ENCODE results near the gene TMEM134. TPM values are rescaled to one million over a fixed set of nuclear protein-coding genes. Genes with fewer than 3 reads are reported as not detected.

Gene TMEM134
- total and polyA plus RNA-seq, 2 donors (not counting 3 experiments of a cell fraction or from before 2014, with no cell fraction given) = 33.4 to 207 TPM

- CTCF ChIA-PET = interaction anchor here (0.9 to 2.7 kb wide), 4 partner anchors 14 to 30 kb away, joined by 3 to 19 read pairs (median 4); partner anchors contain the start of genes PPP1CA and TBC1D10C
- intact Hi-C loops (cut with micrococcal nuclease) = loop anchor here (1.0 to 2.0 kb wide), 2 partner anchors 19 to 43 kb away; no protein-coding TSS in a partner anchor
These were observed 47.5 kb downstream of the TMEM134 start for GRCh38 chr11:67421430-67422031.

More at GRCh38 chr11:67421430-67422031, 47.5 kb downstream of the TMEM134 start:
- Histone ChIP-seq H3K79me2 (ENCODE audit: control insufficient read depth, insufficient read depth, low read length) (no peaks in the 10 kb centered on the region), H3K4me2 (ENCODE audit: insufficient read depth, low read length) (no peak overlapping the region), H2AFZ (ENCODE audit: low read depth, low read length) (peak overlapping the region; percentile 69), H3K27me3 (ENCODE audit: control insufficient read depth in 2 of 2, insufficient read depth in 2 of 2, low read length in 2 of 2) (no peaks in the 10 kb centered on the region), H3K36me3 (ENCODE audit: control insufficient read depth in 2 of 2, extremely low read depth in 1 of 2, insufficient read depth in 2 of 2, low read length in 2 of 2) (no peaks in the 10 kb centered on the region), H3K4me1 (ENCODE audit: control insufficient read depth, extremely low read depth, insufficient read depth, low read length) (peaks cover 4% of the 10 kb centered on the region), H3K4me3 (replicated peaks in 1 of 3; ENCODE audit: insufficient read depth in 1 of 3, low read depth in 1 of 3, low read length in 3 of 3) (no peak overlapping the region), H3K27ac (ENCODE audit: insufficient read depth, low read depth, low read length) (no peak overlapping the region), H4K20me1 (replicated peaks; ENCODE audit: control insufficient read depth, extremely low read depth, insufficient read depth, low read length) (no peaks in the 10 kb centered on the region), H3K9me1 (replicated peaks; ENCODE audit: control insufficient read depth, extremely low read depth, insufficient read depth, low read length) (no peaks in the 10 kb centered on the region), H3K9me3 (replicated peaks; ENCODE audit: control insufficient read depth, insufficient read depth, low read length) (no peaks in the 10 kb centered on the region), H3K9ac (replicated peaks; ENCODE audit: extremely low read depth, insufficient read depth, low read length) (no peak overlapping the region)
- DNase-seq (ENCODE audit: low read depth, low spot score) (no peak), FAIRE-seq (no peak)
- no TSS peak for BruUV-seq (replicated peaks)
- dilution Hi-C loops (cut with MboI; ENCODE audit: extremely low pct_ligation_motif_present, low sequenced_read_pairs) = no loop called here
- TF ChIP-seq EZH2 (IDR thresholded peaks at IDR 0.05; ENCODE audit: borderline replicate concordance, low read depth, low read length, severe bottlenecking) = no peak
- no peak for TF ChIP-seq FOS (IDR thresholded peaks at IDR 0.05; ENCODE audit: borderline replicate concordance, insufficient read depth, low read length)
- TF ChIP-seq GATA2 (IDR thresholded peaks at IDR 0.05; ENCODE audit: insufficient read depth, insufficient read length, low read depth, low read length) = no peak
- TF ChIP-seq POLR2AphosphoS5 (IDR thresholded peaks at IDR 0.05; ENCODE audit: insufficient read depth, low read depth, low read length) = no peak
- TF ChIP-seq, protein P1, sequence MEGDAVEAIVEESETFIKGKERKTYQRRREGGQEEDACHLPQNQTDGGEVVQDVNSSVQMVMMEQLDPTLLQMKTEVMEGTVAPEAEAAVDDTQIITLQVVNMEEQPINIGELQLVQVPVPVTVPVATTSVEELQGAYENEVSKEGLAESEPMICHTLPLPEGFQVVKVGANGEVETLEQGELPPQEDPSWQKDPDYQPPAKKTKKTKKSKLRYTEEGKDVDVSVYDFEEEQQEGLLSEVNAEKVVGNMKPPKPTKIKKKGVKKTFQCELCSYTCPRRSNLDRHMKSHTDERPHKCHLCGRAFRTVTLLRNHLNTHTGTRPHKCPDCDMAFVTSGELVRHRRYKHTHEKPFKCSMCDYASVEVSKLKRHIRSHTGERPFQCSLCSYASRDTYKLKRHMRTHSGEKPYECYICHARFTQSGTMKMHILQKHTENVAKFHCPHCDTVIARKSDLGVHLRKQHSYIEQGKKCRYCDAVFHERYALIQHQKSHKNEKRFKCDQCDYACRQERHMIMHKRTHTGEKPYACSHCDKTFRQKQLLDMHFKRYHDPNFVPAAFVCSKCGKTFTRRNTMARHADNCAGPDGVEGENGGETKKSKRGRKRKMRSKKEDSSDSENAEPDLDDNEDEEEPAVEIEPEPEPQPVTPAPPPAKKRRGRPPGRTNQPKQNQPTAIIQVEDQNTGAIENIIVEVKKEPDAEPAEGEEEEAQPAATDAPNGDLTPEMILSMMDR (IDR thresholded peaks at IDR 0.05; ENCODE audit: extremely low read depth in 1 of 2, insufficient read depth in 1 of 2, low read depth in 1 of 2, low read length in 2 of 2) = no peak
- no peak for TF ChIP-seq JUN (IDR thresholded peaks at IDR 0.05; ENCODE audit: borderline replicate concordance, insufficient read depth, insufficient read length, low read depth)
- TF ChIP-seq MAX (IDR thresholded peaks at IDR 0.05; ENCODE audit: insufficient read depth, insufficient read length) = no peak
- TF ChIP-seq MYC (IDR thresholded peaks at IDR 0.05; ENCODE audit: low read depth, low read length) = no peak
- TF ChIP-seq POLR2A (IDR thresholded peaks at IDR 0.05; ENCODE audit: low read depth, low read length) = no peak
- POLR2A ChIA-PET = interaction anchor here (1.0 kb wide), 1 partner anchor 20 kb away, joined by 8 read pairs; the partner anchor contains the start of gene PPP1CA
